WTC11 (cell line): ENCODE data around the gene RND1. TPM values are rescaled to one million over a fixed set of nuclear protein-coding genes. Genes with fewer than 3 reads are reported as not detected.

Source experiments
- ATAC-seq: fragments of 200-7000 bp; cut with Tn5 transposase; 2 replicates; pipeline ENCODE4 v1.10.0; 2021; ENCODE audit warnings: mild to moderate bottlenecking, moderate library complexity
- CTCF ChIA-PET: fragments of 300-600 bp; sonication (Branson Sonifier 250); formaldehyde crosslinking; loops from one replicate; lab custom pipeline; 2021; ENCODE audit warnings: antibody characterized with exemption; lab: Charles Lee
- POLR2A ChIA-PET: fragments of 350-600 bp; sonication (Branson Sonifier 250); formaldehyde crosslinking; loops from one replicate; lab custom pipeline; 2021; ENCODE audit warnings: antibody characterized with exemption; lab: Charles Lee
- DNase-seq: peaks from one replicate; pipeline ENCODE4 v3.0.0; 2021; ENCODE audit warnings: low spot score
- H3K27ac Mint-ChIP-seq: 2 replicates; pipeline ENCODE4 v1.8.0; 2021; ENCODE audit warnings: mixed read lengths
- H3K27me3 Mint-ChIP-seq: 2 replicates; pipeline ENCODE4 v1.8.0; 2021; ENCODE audit warnings: low read depth, mild to moderate bottlenecking, moderate library complexity, mixed read lengths
- H3K36me3 Mint-ChIP-seq: 2 replicates; pipeline ENCODE4 v1.8.0; 2021; ENCODE audit warnings: mixed read lengths
- H3K4me1 Mint-ChIP-seq: 2 replicates; pipeline ENCODE4 v1.8.0; 2022; ENCODE audit warnings: mixed read lengths
- H3K4me3 Mint-ChIP-seq: 2 replicates; pipeline ENCODE4 v1.8.0; 2021; ENCODE audit warnings: mild to moderate bottlenecking, moderate library complexity, mixed read lengths
- H3K9me3 Mint-ChIP-seq: 2 replicates; pipeline ENCODE4 v1.8.0; 2021; ENCODE audit warnings: mixed read lengths
- NR1H2 ChIP-seq: sonication (generic); formaldehyde crosslinking; IDR thresholded peaks from 2 replicates; pipeline ENCODE4 v1.9.0; 2021; ENCODE audit warnings: mild to moderate bottlenecking, moderate library complexity, missing genetic modification reagents
- SMAD3 ChIP-seq: sonication (generic); formaldehyde crosslinking; IDR thresholded peaks from 2 replicates; pipeline ENCODE4 v1.8.0; 2022; ENCODE audit warnings: missing genetic modification reagents, mild to moderate bottlenecking, borderline replicate concordance
- ZNF263 ChIP-seq: sonication (generic); formaldehyde crosslinking; IDR thresholded peaks from 2 replicates; pipeline ENCODE4 v1.8.1; 2022; ENCODE audit warnings: low read depth, mild to moderate bottlenecking, moderate library complexity, missing genetic modification reagents
- ZNF396 ChIP-seq: fragments of 250-450 bp; sonication (Bioruptor Pico); IDR thresholded peaks from 2 replicates; pipeline ENCODE4 v1.8.0; 2021; ENCODE audit warnings: mild to moderate bottlenecking, moderate library complexity, borderline replicate concordance
- ZNF671 ChIP-seq: fragments of 250-450 bp; sonication (Bioruptor Pico); IDR thresholded peaks from 2 replicates; pipeline ENCODE4 v1.8.0; 2021; ENCODE audit warnings: mild to moderate bottlenecking
- total RNA-seq: library from RNA; stranded (reverse); gene quantifications from 3 replicates; pipeline ENCODE4 v1.2.3, GENCODE V29; 2021
- TF ChIP-seq, protein P1 (sequence below): sonication (generic); formaldehyde crosslinking; IDR thresholded peaks from 2 replicates; pipeline ENCODE4 v1.8.0; 2023; ENCODE audit warnings: mild to moderate bottlenecking, missing genetic modification reagents
- TF ChIP-seq, protein P2 (sequence below): sonication (generic); formaldehyde crosslinking; IDR thresholded peaks from 2 replicates; pipeline ENCODE4 v1.8.1; 2022; ENCODE audit warnings: mild to moderate bottlenecking, moderate library complexity, missing genetic modification reagents
- TF ChIP-seq, protein P3 (sequence below): fragments of 250-450 bp; sonication (Bioruptor Pico); conservative IDR thresholded peaks from 2 replicates; pipeline ENCODE4 v1.9.0; 2021; ENCODE audit warnings: mild to moderate bottlenecking
- TF ChIP-seq, protein P4 (sequence below): fragments of 250-450 bp; sonication (Bioruptor Pico); IDR thresholded peaks from 2 replicates; pipeline ENCODE4 v1.9.0; 2021; ENCODE audit warnings: moderate library complexity, mild to moderate bottlenecking, inconsistent platforms, borderline replicate concordance
- TF ChIP-seq, protein P5 (sequence below): sonication (generic); formaldehyde crosslinking; IDR thresholded peaks from 2 replicates; pipeline ENCODE4 v1.8.0; 2022; ENCODE audit warnings: mild to moderate bottlenecking, missing genetic modification reagents
- TF ChIP-seq, protein P6 (sequence below): sonication (generic); formaldehyde crosslinking; conservative IDR thresholded peaks from 2 replicates; pipeline ENCODE4 v1.8.1; 2023; ENCODE audit warnings: mild to moderate bottlenecking, low read depth, missing genetic modification reagents, moderate library complexity
- TF ChIP-seq, protein P7 (sequence below): sonication (generic); formaldehyde crosslinking; IDR thresholded peaks from 2 replicates; pipeline ENCODE4 v1.8.0; 2022; ENCODE audit warnings: mild to moderate bottlenecking, missing genetic modification reagents
- TF ChIP-seq, protein P8 (sequence below): fragments of 250-450 bp; sonication (Bioruptor Pico); IDR thresholded peaks from 2 replicates; pipeline ENCODE4 v1.9.0; 2021; ENCODE audit warnings: mild to moderate bottlenecking, borderline replicate concordance

The RND1 gene
- total RNA-seq, 1 experiment from 2014 or later, result 7.6 TPM

DNA sequence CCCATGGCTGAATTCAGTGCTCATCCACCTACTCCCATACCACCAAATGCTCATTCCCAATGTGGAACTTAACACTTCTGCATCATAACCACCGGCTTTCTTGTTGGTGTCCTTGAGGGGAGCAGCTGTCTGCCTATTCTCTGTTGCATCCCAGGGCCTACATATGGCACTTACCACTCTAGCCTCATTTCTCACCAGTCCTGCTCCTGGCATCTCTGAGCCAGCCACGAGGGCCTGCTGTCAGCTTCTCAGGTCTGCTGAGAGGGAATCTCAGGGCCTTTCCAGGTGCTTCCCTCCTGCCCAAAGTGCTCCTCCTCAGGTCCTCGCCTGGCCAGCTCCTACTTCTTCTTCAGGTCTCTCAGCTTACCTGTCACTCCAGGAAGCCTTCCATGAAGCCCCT lies 24.0 kb upstream of the RND1 start (continued):
- TF ChIP-seq, protein P1, sequence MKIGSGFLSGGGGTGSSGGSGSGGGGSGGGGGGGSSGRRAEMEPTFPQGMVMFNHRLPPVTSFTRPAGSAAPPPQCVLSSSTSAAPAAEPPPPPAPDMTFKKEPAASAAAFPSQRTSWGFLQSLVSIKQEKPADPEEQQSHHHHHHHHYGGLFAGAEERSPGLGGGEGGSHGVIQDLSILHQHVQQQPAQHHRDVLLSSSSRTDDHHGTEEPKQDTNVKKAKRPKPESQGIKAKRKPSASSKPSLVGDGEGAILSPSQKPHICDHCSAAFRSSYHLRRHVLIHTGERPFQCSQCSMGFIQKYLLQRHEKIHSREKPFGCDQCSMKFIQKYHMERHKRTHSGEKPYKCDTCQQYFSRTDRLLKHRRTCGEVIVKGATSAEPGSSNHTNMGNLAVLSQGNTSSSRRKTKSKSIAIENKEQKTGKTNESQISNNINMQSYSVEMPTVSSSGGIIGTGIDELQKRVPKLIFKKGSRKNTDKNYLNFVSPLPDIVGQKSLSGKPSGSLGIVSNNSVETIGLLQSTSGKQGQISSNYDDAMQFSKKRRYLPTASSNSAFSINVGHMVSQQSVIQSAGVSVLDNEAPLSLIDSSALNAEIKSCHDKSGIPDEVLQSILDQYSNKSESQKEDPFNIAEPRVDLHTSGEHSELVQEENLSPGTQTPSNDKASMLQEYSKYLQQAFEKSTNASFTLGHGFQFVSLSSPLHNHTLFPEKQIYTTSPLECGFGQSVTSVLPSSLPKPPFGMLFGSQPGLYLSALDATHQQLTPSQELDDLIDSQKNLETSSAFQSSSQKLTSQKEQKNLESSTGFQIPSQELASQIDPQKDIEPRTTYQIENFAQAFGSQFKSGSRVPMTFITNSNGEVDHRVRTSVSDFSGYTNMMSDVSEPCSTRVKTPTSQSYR (CRISPR knock-in tag), result no peak
- TF ChIP-seq NR1H2, result no peak
- TF ChIP-seq, protein P2, sequence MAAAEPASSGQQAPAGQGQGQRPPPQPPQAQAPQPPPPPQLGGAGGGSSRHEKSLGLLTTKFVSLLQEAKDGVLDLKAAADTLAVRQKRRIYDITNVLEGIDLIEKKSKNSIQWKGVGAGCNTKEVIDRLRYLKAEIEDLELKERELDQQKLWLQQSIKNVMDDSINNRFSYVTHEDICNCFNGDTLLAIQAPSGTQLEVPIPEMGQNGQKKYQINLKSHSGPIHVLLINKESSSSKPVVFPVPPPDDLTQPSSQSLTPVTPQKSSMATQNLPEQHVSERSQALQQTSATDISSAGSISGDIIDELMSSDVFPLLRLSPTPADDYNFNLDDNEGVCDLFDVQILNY (CRISPR knock-in tag), result no peak

DNA sequence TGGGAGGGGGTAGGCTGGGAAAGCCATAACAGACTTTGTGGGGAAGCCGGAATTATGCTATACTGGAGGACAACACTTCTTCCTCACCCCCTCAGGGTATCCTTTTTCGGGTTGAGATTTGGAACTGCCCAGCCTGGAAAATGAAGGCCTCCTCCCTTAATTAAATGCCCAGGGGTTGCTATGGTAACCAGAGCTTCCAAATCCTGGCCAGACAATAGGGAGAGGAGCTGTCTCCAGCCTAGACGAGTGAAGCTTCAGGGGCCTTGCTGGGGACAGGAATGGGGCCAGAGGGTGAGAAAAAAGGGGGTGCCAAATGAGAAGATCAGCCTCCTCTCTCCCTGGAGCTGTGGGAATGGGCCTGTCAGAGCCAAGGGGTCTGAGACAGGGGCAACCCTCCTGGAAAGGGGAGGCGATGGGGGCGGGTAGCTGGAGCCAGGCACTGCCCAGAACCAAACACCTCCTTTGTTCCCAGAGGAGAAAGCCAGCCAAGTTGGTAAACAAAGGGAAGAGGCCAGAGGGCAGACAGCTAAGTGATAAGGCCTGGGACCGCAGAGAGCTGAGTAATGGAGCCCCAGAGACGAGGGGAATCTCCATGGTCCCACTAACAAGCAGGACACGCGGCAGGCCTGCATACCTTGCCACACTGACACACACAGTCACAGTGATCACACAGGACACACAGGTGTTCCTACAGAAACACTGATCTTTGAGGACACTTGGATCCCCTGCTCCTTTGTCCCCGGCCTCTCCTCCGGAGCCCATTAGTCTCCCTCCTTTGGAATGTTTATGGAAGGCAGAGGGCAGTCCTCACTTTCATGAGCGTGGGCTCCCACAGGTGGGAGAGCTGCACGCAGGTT lies 17.9 kb upstream of the RND1 start:
- CTCF ChIA-PET, result interaction anchor here (0.7 to 5.3 kb wide), 19 partner anchors 8 to 206 kb away, joined by 3 to 78 read pairs (median 5); partner anchors contain the start of genes DDX23, FKBP11, RND1 and WNT1
- H3K27ac Mint-ChIP-seq, result peak overlapping the region; percentile 91
- H3K36me3 Mint-ChIP-seq, result no peaks in the 10 kb centered on the region
- POLR2A ChIA-PET, result interaction anchor here (0.6 to 3.9 kb wide), 6 partner anchors 11 to 43 kb away, joined by 3 to 32 read pairs (median 3); partner anchors contain the start of genes FKBP11 and RND1
- peak overlapping the region; percentile 29 for H3K4me3 Mint-ChIP-seq
- H3K4me1 Mint-ChIP-seq, result peaks cover 33% of the 10 kb centered on the region
- peak; percentile 73 for ATAC-seq
- DNase-seq, result peak; percentile 23
- no peaks in the 10 kb centered on the region for H3K9me3 Mint-ChIP-seq
- peaks cover 7% of the 10 kb centered on the region for H3K27me3 Mint-ChIP-seq
- TF ChIP-seq, protein P3, sequence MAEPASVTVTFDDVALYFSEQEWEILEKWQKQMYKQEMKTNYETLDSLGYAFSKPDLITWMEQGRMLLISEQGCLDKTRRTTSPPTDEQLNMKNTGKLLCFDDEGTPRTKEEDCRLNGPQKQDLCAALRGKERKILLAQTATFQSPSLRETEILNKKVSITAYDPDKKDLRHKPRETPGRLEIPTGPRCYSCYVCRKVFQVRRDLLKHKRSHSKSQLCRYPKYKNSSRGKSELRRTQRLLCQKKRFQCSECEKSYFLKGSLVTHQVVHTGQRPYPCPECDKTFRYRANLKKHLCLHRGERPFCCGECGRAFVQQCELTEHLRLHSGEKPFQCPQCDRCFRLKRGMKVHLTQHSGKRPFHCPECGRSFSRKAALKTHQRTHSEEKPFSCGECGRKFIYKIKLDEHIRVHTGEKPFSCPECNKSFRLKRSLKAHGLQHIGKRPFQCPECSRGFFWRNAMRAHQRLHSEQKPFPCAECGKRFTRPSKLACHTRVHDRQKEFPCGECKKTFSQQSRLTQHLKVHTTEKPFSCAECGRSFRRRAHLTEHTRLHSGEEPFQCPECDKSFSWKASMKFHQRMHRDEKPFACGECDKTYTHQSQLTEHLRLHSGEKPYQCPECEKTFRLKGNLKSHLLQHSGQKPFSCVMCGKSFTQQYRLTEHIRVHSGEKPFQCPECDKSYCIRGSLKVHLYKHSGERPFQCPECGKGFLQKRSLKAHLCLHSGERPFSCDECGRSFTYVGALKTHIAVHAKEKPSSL, result no peak
- TF ChIP-seq SMAD3 (no peak), ZNF396 (no peak), ZNF671 (CRISPR knock-in tag) (no peak), ZNF263 (CRISPR knock-in tag) (no peak)
- TF ChIP-seq, protein P4, sequence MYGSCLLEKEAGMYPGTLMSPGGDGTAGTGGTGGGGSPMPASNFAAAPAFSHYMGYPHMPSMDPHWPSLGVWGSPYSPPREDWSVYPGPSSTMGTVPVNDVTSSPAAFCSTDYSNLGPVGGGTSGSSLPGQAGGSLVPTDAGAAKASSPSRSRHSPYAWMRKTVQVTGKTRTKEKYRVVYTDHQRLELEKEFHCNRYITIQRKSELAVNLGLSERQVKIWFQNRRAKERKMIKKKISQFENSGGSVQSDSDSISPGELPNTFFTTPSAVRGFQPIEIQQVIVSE (CRISPR knock-in tag), result no peak
- TF ChIP-seq, protein P5, sequence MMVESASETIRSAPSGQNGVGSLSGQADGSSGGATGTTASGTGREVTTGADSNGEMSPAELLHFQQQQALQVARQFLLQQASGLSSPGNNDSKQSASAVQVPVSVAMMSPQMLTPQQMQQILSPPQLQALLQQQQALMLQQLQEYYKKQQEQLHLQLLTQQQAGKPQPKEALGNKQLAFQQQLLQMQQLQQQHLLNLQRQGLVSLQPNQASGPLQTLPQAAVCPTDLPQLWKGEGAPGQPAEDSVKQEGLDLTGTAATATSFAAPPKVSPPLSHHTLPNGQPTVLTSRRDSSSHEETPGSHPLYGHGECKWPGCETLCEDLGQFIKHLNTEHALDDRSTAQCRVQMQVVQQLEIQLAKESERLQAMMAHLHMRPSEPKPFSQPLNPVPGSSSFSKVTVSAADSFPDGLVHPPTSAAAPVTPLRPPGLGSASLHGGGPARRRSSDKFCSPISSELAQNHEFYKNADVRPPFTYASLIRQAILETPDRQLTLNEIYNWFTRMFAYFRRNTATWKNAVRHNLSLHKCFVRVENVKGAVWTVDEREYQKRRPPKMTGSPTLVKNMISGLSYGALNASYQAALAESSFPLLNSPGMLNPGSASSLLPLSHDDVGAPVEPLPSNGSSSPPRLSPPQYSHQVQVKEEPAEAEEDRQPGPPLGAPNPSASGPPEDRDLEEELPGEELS (CRISPR knock-in tag), result no peak
- TF ChIP-seq, protein P6, sequence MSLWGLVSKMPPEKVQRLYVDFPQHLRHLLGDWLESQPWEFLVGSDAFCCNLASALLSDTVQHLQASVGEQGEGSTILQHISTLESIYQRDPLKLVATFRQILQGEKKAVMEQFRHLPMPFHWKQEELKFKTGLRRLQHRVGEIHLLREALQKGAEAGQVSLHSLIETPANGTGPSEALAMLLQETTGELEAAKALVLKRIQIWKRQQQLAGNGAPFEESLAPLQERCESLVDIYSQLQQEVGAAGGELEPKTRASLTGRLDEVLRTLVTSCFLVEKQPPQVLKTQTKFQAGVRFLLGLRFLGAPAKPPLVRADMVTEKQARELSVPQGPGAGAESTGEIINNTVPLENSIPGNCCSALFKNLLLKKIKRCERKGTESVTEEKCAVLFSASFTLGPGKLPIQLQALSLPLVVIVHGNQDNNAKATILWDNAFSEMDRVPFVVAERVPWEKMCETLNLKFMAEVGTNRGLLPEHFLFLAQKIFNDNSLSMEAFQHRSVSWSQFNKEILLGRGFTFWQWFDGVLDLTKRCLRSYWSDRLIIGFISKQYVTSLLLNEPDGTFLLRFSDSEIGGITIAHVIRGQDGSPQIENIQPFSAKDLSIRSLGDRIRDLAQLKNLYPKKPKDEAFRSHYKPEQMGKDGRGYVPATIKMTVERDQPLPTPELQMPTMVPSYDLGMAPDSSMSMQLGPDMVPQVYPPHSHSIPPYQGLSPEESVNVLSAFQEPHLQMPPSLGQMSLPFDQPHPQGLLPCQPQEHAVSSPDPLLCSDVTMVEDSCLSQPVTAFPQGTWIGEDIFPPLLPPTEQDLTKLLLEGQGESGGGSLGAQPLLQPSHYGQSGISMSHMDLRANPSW (CRISPR knock-in tag), result no peak
- TF ChIP-seq, protein P7, sequence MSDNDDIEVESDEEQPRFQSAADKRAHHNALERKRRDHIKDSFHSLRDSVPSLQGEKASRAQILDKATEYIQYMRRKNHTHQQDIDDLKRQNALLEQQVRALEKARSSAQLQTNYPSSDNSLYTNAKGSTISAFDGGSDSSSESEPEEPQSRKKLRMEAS, result no peak; the same call in 1 of the 2 replicates
- TF ChIP-seq, protein P8, sequence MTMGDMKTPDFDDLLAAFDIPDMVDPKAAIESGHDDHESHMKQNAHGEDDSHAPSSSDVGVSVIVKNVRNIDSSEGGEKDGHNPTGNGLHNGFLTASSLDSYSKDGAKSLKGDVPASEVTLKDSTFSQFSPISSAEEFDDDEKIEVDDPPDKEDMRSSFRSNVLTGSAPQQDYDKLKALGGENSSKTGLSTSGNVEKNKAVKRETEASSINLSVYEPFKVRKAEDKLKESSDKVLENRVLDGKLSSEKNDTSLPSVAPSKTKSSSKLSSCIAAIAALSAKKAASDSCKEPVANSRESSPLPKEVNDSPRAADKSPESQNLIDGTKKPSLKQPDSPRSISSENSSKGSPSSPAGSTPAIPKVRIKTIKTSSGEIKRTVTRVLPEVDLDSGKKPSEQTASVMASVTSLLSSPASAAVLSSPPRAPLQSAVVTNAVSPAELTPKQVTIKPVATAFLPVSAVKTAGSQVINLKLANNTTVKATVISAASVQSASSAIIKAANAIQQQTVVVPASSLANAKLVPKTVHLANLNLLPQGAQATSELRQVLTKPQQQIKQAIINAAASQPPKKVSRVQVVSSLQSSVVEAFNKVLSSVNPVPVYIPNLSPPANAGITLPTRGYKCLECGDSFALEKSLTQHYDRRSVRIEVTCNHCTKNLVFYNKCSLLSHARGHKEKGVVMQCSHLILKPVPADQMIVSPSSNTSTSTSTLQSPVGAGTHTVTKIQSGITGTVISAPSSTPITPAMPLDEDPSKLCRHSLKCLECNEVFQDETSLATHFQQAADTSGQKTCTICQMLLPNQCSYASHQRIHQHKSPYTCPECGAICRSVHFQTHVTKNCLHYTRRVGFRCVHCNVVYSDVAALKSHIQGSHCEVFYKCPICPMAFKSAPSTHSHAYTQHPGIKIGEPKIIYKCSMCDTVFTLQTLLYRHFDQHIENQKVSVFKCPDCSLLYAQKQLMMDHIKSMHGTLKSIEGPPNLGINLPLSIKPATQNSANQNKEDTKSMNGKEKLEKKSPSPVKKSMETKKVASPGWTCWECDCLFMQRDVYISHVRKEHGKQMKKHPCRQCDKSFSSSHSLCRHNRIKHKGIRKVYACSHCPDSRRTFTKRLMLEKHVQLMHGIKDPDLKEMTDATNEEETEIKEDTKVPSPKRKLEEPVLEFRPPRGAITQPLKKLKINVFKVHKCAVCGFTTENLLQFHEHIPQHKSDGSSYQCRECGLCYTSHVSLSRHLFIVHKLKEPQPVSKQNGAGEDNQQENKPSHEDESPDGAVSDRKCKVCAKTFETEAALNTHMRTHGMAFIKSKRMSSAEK (CRISPR knock-in tag), result no peak
